WTC11 (cell line): ENCODE data around the gene R3HCC1L.

ENCODE experiments used
- CTCF ChIP-seq: fragments of 200-600 bp; IDR thresholded peaks from 2 replicates; pipeline ENCODE4 v1.8.0; 2022; ENCODE audit warnings: antibody characterized with exemption
- E2F4 ChIP-seq: sonication (generic); formaldehyde crosslinking; IDR thresholded peaks from 2 replicates; pipeline ENCODE4 v1.8.1; 2022; ENCODE audit warnings: low read depth, mild to moderate bottlenecking, moderate library complexity, missing genetic modification reagents, borderline replicate concordance
- GABPB1 ChIP-seq: sonication (generic); formaldehyde crosslinking; IDR thresholded peaks from 2 replicates; pipeline ENCODE4 v1.8.1; 2023; ENCODE audit warnings: mild to moderate bottlenecking, missing genetic modification reagents
- MXD4 ChIP-seq: fragments of 250-450 bp; sonication (Bioruptor Pico); IDR thresholded peaks from 2 replicates; pipeline ENCODE4 v1.8.0; 2021; ENCODE audit warnings: mild to moderate bottlenecking, moderate library complexity, borderline replicate concordance
- NR2C2 ChIP-seq: sonication (generic); formaldehyde crosslinking; IDR thresholded peaks from 2 replicates; pipeline ENCODE4 v1.8.0; 2022; ENCODE audit warnings: mild to moderate bottlenecking, missing genetic modification reagents
- SP1 ChIP-seq: sonication (generic); formaldehyde crosslinking; conservative IDR thresholded peaks from 2 replicates; pipeline ENCODE4 v1.8.1; 2022; ENCODE audit warnings: missing genetic modification reagents
- ZBTB21 ChIP-seq: sonication (generic); formaldehyde crosslinking; IDR thresholded peaks from 2 replicates; pipeline ENCODE4 v1.8.1; 2023; ENCODE audit warnings: mild to moderate bottlenecking, missing genetic modification reagents, borderline replicate concordance
- ZNF138 ChIP-seq: sonication (generic); formaldehyde crosslinking; conservative IDR thresholded peaks from 2 replicates; pipeline ENCODE4 v1.8.1; 2022; ENCODE audit warnings: mild to moderate bottlenecking, moderate library complexity, missing genetic modification reagents

- TF ChIP-seq CTCF (no peak), SP1 (CRISPR knock-in tag) (no peak), NR2C2 (no peak), E2F4 (no peak), MXD4 (CRISPR knock-in tag) (no peak), ZNF138 (CRISPR knock-in tag) (no peak), GABPB1 (no peak), ZBTB21 (CRISPR knock-in tag) (no peak)
Measured at GRCh38 chr10:98285416-98285815, 151.0 kb downstream of the R3HCC1L start.
